Fibroblast of mammary gland (primary cell): Measurements from ENCODE around the gene WDR45.

ENCODE experiments used
- DNase-seq: peaks from one replicate; pipeline ENCODE4 v3.0.0-alpha.2; 2010; ENCODE audit warnings: low read depth
- H3K4me3 ChIP-seq: 2 replicates; pipeline ENCODE4 v1.5.1; 2011; ENCODE audit warnings: low read depth, mild to moderate bottlenecking, low read length, moderate library complexity; ENCODE audit not compliant: control insufficient read depth
- TF ChIP-seq, protein P1 (sequence below): conservative IDR thresholded peaks from 2 replicates; pipeline ENCODE4 v1.5.1; 2011; ENCODE audit warnings: low read depth, low read length, inconsistent platforms; ENCODE audit not compliant: control insufficient read depth, insufficient read depth

WDR45 gene

DNA sequence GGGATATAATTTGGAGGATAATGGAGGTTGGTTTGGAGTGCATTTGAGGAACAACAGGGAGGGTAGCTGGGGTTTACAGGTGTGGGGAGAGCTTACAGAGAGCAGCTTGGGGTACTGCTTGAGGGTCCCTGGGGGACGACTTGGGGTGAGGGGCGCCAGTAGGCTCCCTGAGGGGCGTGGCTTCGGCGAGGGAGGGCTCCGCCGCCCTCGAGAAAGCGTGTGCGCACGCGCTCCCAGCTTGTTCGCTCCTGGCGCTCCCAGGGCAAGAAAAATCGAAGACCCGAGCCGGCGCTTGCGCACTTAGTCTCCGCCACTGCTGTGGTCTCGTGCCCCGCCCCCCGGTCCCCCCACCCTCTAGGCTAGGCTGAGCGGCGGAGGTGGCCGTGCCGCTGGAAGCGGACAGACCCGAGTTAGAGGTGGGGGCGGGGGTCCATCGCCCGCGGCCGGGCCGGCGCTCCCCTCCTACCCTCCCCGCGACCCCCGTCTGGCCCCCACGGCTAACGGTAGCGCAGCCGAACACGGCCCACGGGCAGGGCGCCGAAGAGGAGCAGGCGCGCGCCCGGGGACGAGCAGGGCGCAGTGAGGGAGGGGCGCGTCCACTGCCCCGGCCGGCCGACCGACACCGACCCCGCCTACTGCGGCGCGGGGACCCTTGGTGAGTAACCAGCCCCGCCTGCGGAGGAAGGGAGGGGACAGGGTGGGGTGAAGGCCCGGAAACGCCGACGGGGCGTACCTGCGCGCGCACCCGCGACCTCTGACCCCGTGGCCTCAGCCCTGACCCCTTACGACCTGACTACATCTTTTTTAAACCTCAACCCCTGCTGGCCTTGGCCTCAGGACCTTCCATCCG, 26.2 kb downstream of the WDR45 start:
- DNase-seq, result peak; percentile 28

DNA sequence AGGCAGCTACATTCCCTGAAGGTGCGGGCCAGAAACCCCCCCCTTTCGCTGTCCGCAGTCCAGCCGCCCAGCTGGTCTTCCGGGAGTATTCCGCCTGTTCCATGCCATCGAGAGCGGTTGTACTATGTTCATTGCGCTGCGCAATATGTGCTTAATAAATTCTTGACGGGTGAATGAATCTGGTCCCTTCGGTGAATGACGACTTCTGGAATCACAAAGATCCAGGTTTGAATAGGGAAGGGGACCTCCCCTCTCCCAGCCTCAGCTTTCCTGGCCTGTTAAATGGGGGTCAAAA, 35.8 kb downstream of the WDR45 start:
- no peak for DNase-seq
- TF ChIP-seq, protein P1, sequence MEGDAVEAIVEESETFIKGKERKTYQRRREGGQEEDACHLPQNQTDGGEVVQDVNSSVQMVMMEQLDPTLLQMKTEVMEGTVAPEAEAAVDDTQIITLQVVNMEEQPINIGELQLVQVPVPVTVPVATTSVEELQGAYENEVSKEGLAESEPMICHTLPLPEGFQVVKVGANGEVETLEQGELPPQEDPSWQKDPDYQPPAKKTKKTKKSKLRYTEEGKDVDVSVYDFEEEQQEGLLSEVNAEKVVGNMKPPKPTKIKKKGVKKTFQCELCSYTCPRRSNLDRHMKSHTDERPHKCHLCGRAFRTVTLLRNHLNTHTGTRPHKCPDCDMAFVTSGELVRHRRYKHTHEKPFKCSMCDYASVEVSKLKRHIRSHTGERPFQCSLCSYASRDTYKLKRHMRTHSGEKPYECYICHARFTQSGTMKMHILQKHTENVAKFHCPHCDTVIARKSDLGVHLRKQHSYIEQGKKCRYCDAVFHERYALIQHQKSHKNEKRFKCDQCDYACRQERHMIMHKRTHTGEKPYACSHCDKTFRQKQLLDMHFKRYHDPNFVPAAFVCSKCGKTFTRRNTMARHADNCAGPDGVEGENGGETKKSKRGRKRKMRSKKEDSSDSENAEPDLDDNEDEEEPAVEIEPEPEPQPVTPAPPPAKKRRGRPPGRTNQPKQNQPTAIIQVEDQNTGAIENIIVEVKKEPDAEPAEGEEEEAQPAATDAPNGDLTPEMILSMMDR, result no peak
- H3K4me3 ChIP-seq, result peak overlapping the region; percentile 29

More for the DNA sequence above, 26.2 kb downstream of the WDR45 start:
- TF ChIP-seq, protein P1, result no peak
- H3K4me3 ChIP-seq, result peak overlapping the region; percentile 30

DNA sequence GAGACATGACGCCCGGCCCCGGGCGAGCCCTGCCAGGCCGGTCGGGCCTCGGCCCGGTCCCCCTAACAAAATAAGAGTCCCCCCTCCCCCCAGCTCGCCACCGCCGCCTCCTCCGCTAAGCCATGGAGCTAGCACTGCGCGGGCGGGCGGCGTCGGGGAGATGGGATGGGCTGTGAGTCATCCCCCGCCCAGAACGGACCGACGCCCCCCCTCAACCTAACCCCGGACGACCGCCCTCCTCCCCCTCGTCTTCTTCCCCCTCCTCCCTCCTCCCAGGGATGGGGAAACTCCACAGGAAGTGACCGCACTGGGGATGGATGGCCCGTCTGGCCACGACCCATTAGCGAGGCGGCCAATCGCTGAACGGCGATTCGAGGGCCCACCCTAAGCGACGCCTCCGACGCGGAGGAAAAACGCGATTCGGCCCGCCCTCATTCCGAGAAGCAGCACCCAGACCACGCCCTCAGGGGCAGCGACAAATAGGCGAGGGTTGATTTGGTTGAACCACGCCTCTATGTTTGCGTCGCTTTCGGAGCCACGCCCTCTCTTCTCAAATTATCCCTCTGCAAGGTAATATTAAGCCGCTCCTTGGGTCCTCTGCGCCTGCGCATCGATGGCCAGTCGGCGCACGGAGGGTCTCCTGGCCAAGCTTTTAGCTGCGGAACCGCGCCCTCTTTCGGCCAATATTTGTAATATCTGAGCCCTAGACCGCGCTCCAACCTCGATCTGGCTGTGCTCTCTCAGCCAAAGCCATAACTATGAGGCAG, 36.3 kb downstream of the WDR45 start, which contains the start of gene TFE3:
Gene TFE3 (minus strand): TSS at position 138 of the 767 bp plus-strand sequence. CDS start 131 bp downstream, at position 7.
- TF ChIP-seq, protein P1, result peak; percentile 43
- H3K4me3 ChIP-seq, result peak within 1 kb of the TSS; percentile 77
- peak; percentile 98 for DNase-seq

GRCh38 chrX:49042581-49043219, 37.0 kb downstream of the WDR45 start:
- DNase-seq, result no peak
- TF ChIP-seq, protein P1, result no peak
- peak overlapping the region; percentile 77 for H3K4me3 ChIP-seq

DNA sequence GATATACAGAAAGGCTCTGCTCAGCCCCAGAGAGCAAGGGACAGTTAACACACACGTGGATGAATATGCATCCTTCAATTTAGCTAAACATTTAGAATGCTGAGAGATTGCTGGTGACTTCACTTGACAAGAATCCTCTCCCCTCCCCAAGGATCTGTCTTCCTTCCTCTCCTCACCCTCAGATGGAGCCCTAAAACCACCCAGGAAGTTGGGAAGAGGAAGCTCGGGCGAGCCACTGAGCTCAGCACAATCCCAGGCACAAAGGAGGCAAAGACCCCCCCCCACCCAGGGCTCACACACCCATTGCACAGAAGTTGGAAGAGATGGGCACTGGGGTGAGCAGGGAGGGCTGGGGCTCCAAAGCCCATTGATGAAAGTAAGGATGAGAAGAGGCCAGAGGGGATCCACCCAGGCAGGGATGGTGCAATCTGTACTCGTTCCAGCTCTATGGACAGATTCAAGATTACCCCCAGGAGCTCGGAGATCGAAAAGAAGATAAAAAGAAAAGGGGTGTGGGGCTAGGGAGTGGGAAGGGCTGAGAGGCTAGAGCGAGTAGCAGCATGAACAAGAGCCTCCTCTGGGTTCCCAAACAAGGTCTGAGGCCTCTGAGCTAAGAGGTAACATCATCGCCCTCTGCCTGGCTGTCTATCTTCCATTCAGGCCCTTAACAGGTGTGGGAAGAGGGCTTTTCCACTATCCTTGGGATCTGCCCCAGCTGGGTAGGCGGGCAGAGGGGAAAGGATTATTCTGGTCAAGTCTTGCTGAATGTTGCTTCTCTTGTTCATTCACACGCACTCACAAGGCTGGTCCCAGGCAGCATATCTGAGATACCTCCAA, 37.7 kb downstream of the WDR45 start:
- H3K4me3 ChIP-seq, result peak overlapping the region; percentile 77
- peak; percentile 68 for DNase-seq

More for the DNA sequence above, 37.7 kb downstream of the WDR45 start:
- TF ChIP-seq, protein P1, result no peak
